GM21423 (cell line): ENCODE measurements around the gene PARVB.
"Not testable (repeated sequence)": the region's sequence is repeated elsewhere in the genome, so short reads cannot be mapped to it uniquely, and the experiment has no call there.

Source experiments
- ATAC-seq: cut with Tn5 transposase; IDR thresholded peaks from one replicate; pipeline ENCODE4 v1.9.1; 2021; ENCODE audit warnings: mild to moderate bottlenecking, moderate library complexity; ENCODE audit not compliant: unreplicated experiment

PARVB gene

GRCh38 chr22:43996170-43996980 is 27.7 kb upstream of the PARVB start:
- no peak for ATAC-seq

GRCh38 chr22:43996981-43997265 is 27.2 kb upstream of the PARVB start:
- no peak for ATAC-seq

GRCh38 chr22:43998679-43999264 is 25.3 kb upstream of the PARVB start:
- ATAC-seq, result no peak

- ATAC-seq, result no peak
These were observed 24.7 kb upstream of the PARVB start for GRCh38 chr22:43999378-43999777.

GRCh38 chr22:44000123-44000522 is 24.0 kb upstream of the PARVB start:
- ATAC-seq, result no peak

- no peak for ATAC-seq
These were observed 22.6 kb upstream of the PARVB start for GRCh38 chr22:44001521-44001920.

- ATAC-seq, result no peak
These were observed 21.8 kb upstream of the PARVB start for GRCh38 chr22:44002324-44002723.

- no peak for ATAC-seq
These were observed 21.1 kb upstream of the PARVB start for GRCh38 chr22:44002997-44003396.

GRCh38 chr22:44003405-44004103 is 20.5 kb upstream of the PARVB start:
- ATAC-seq, result no peak

- ATAC-seq, result no peak
These were observed 20.0 kb upstream of the PARVB start for GRCh38 chr22:44004104-44004460.

GRCh38 chr22:44005524-44005923 is 18.6 kb upstream of the PARVB start:
- no peak for ATAC-seq

- ATAC-seq, result no peak
These were observed 11.9 kb upstream of the PARVB start for GRCh38 chr22:44012162-44012561.

- no peak for ATAC-seq
These were observed 11.5 kb upstream of the PARVB start for GRCh38 chr22:44012591-44012990.

- no peak for ATAC-seq
These were observed 9.9 kb upstream of the PARVB start for GRCh38 chr22:44014241-44014640.

GRCh38 chr22:44016586-44016985 is 7.5 kb upstream of the PARVB start:
- ATAC-seq, result not testable (repeated sequence)

- no peak for ATAC-seq
These were observed 5.5 kb upstream of the PARVB start for GRCh38 chr22:44018594-44018993.

GRCh38 chr22:44019416-44019815 is 4.7 kb upstream of the PARVB start:
- no peak for ATAC-seq

GRCh38 chr22:44019846-44020245 is 4.3 kb upstream of the PARVB start:
- ATAC-seq, result no peak

GRCh38 chr22:44020981-44021380 is 3.1 kb upstream of the PARVB start:
- ATAC-seq, result no peak

- ATAC-seq, result no peak
These were observed 456 bp upstream of the PARVB start for GRCh38 chr22:44023404-44024287.
